Osteocyte (in vitro differentiated cells): ENCODE data around the gene ACOT9. TPM values are rescaled to one million over a fixed set of nuclear protein-coding genes. Genes with fewer than 3 reads are reported as not detected.

ENCODE experiments used
- DNase-seq: peaks from one replicate; pipeline ENCODE4 v3.0.0; 2021; ENCODE audit warnings: mixed read lengths; ENCODE audit not compliant: unreplicated experiment; ENCODE audit errors: extremely low spot score
- H3K27ac Mint-ChIP-seq: one replicate; pipeline ENCODE4 v1.8.0; 2021; ENCODE audit warnings: mild to moderate bottlenecking, mixed read lengths; ENCODE audit not compliant: unreplicated experiment
- H3K27me3 Mint-ChIP-seq: one replicate; pipeline ENCODE4 v1.8.0; 2021; ENCODE audit warnings: mixed read lengths; ENCODE audit not compliant: unreplicated experiment
- H3K36me3 Mint-ChIP-seq: one replicate; pipeline ENCODE4 v1.8.0; 2021; ENCODE audit warnings: mixed read lengths; ENCODE audit not compliant: unreplicated experiment
- H3K4me1 Mint-ChIP-seq: one replicate; pipeline ENCODE4 v1.8.0; 2021; ENCODE audit warnings: mixed read lengths; ENCODE audit not compliant: unreplicated experiment
- H3K4me3 Mint-ChIP-seq: one replicate; pipeline ENCODE4 v1.8.0; 2021; ENCODE audit warnings: mild to moderate bottlenecking, moderate library complexity, mixed read lengths; ENCODE audit not compliant: unreplicated experiment
- H3K9me3 Mint-ChIP-seq: one replicate; pipeline ENCODE4 v1.8.0; 2021; ENCODE audit warnings: mixed read lengths; ENCODE audit not compliant: unreplicated experiment
- CTCF ChIP-seq: fragments of 200-600 bp; sonication (generic); IDR thresholded peaks from 2 replicates; pipeline ENCODE4 v1.5.0; 2021; ENCODE audit warnings: antibody characterized with exemption, mild to moderate bottlenecking, moderate library complexity
- total RNA-seq: library from RNA; stranded (reverse); gene quantifications from 2 replicates; pipeline ENCODE4 v1.2.1, GENCODE V29; 2021

Gene ACOT9
- total RNA-seq, 1 donor from 2014 or later = 53.8 TPM

GRCh38 chrX:23726191-23726590 lies 16.9 kb downstream of the ACOT9 start:
- TF ChIP-seq CTCF = no peak
- H3K9me3 Mint-ChIP-seq = no peaks in the 10 kb centered on the region
- no peak overlapping the region for H3K4me3 Mint-ChIP-seq
- no peak overlapping the region for H3K27ac Mint-ChIP-seq
- no peaks in the 10 kb centered on the region for H3K27me3 Mint-ChIP-seq
- H3K4me1 Mint-ChIP-seq = no peaks in the 10 kb centered on the region
- peaks cover 14% of the 10 kb centered on the region for H3K36me3 Mint-ChIP-seq
- DNase-seq = no peak

GRCh38 chrX:23720117-23720677 lies 22.9 kb downstream of the ACOT9 start:
- Mint-ChIP-seq H3K4me3 (no peak overlapping the region), H3K36me3 (peaks cover 15% of the 10 kb centered on the region), H3K27me3 (no peaks in the 10 kb centered on the region), H3K27ac (no peak overlapping the region), H3K4me1 (no peaks in the 10 kb centered on the region), H3K9me3 (no peaks in the 10 kb centered on the region)
- no peak for DNase-seq
- TF ChIP-seq CTCF = no peak

- H3K27ac Mint-ChIP-seq = no peak overlapping the region
Observed at GRCh38 chrX:23705235-23705634, 37.8 kb downstream of the ACOT9 start.

GRCh38 chrX:23704673-23705206 lies 38.3 kb downstream of the ACOT9 start:
- Mint-ChIP-seq H3K4me1 (peaks cover 3% of the 10 kb centered on the region), H3K27me3 (no peaks in the 10 kb centered on the region), H3K36me3 (peaks cover 21% of the 10 kb centered on the region), H3K27ac (no peak overlapping the region), H3K9me3 (no peaks in the 10 kb centered on the region), H3K4me3 (no peak overlapping the region)
- DNase-seq = no peak
- TF ChIP-seq CTCF = no peak

More at GRCh38 chrX:23705235-23705634, 37.8 kb downstream of the ACOT9 start:
- TF ChIP-seq CTCF = no peak
- Mint-ChIP-seq H3K4me3 (no peak overlapping the region), H3K4me1 (peaks cover 3% of the 10 kb centered on the region), H3K27me3 (no peaks in the 10 kb centered on the region), H3K9me3 (no peaks in the 10 kb centered on the region), H3K36me3 (peaks cover 21% of the 10 kb centered on the region)
- DNase-seq = no peak

- Mint-ChIP-seq H3K4me1 (peaks cover 2% of the 10 kb centered on the region), H3K36me3 (peaks cover 12% of the 10 kb centered on the region), H3K27me3 (no peaks in the 10 kb centered on the region), H3K4me3 (no peak overlapping the region), H3K9me3 (no peaks in the 10 kb centered on the region), H3K27ac (no peak overlapping the region)
- TF ChIP-seq CTCF = no peak
- no peak for DNase-seq
Observed at GRCh38 chrX:23699636-23700194, 43.4 kb downstream of the ACOT9 start.
